Measurements from ENCODE around the gene AIG1. TPM values are rescaled to one million over a fixed set of nuclear protein-coding genes. Genes with fewer than 3 reads are reported as not detected.
"Not testable (repeated sequence)": the region's sequence is repeated elsewhere in the genome, so short reads cannot be mapped to it uniquely, and the experiment has no call there.

The AIG1 gene
- total RNA-seq, 1 donor from 2014 or later = 60.6 TPM

- TF ChIP-seq CTCF (IDR thresholded peaks at IDR 0.05; ENCODE audit: insufficient read depth, low read length, severe bottlenecking) = no peak
- DNase-seq (ENCODE audit: low read depth) (peak; percentile 72), FAIRE-seq (no peak)
- Histone ChIP-seq H3K36me3 (ENCODE audit: control insufficient read depth, insufficient read depth, low read length) (no peaks in the 10 kb centered on the region), H3K4me3 (ENCODE audit: low read depth, low read length) (no peak overlapping the region), H3K27me3 (ENCODE audit: control insufficient read depth, insufficient read depth, low read length) (no peaks in the 10 kb centered on the region)
These were observed 273.2 kb downstream of the AIG1 start for GRCh38 chr6:143333749-143334520.

- Histone ChIP-seq H3K4me3 (ENCODE audit: low read depth, low read length) (no peak overlapping the region), H3K36me3 (ENCODE audit: control insufficient read depth, insufficient read depth, low read length) (no peaks in the 10 kb centered on the region), H3K27me3 (ENCODE audit: control insufficient read depth, insufficient read depth, low read length) (no peaks in the 10 kb centered on the region)
- TF ChIP-seq CTCF (IDR thresholded peaks at IDR 0.05; ENCODE audit: insufficient read depth, low read length, severe bottlenecking) = no peak
- DNase-seq (ENCODE audit: low read depth) = peak; percentile 90
- FAIRE-seq = no peak
These were observed 275.2 kb downstream of the AIG1 start for GRCh38 chr6:143335865-143336264.

GRCh38 chr6:143336446-143337152 is 275.9 kb downstream of the AIG1 start:
- no peak for TF ChIP-seq CTCF (IDR thresholded peaks at IDR 0.05; ENCODE audit: insufficient read depth, low read length, severe bottlenecking)
- Histone ChIP-seq H3K4me3 (ENCODE audit: low read depth, low read length) (no peak overlapping the region), H3K27me3 (ENCODE audit: control insufficient read depth, insufficient read depth, low read length) (no peaks in the 10 kb centered on the region), H3K36me3 (ENCODE audit: control insufficient read depth, insufficient read depth, low read length) (no peaks in the 10 kb centered on the region)
- DNase-seq (ENCODE audit: low read depth) = peak; percentile 82
- FAIRE-seq = no peak

GRCh38 chr6:143337201-143337949 is 276.7 kb downstream of the AIG1 start:
- Histone ChIP-seq H3K27me3 (ENCODE audit: control insufficient read depth, insufficient read depth, low read length) (no peaks in the 10 kb centered on the region), H3K36me3 (ENCODE audit: control insufficient read depth, insufficient read depth, low read length) (no peaks in the 10 kb centered on the region), H3K4me3 (ENCODE audit: low read depth, low read length) (no peak overlapping the region)
- FAIRE-seq (no peak), DNase-seq (ENCODE audit: low read depth) (peak; percentile 40)
- peak; percentile 52 for TF ChIP-seq CTCF (IDR thresholded peaks at IDR 0.05; ENCODE audit: insufficient read depth, low read length, severe bottlenecking)

GRCh38 chr6:143339223-143339622 is 278.5 kb downstream of the AIG1 start:
- H3K36me3 ChIP-seq (ENCODE audit: control insufficient read depth, insufficient read depth, low read length) = no peaks in the 10 kb centered on the region
- no peak overlapping the region for H3K4me3 ChIP-seq (ENCODE audit: low read depth, low read length)
- no peaks in the 10 kb centered on the region for H3K27me3 ChIP-seq (ENCODE audit: control insufficient read depth, insufficient read depth, low read length)
- DNase-seq (ENCODE audit: low read depth) = peak; percentile 94
- no peak for FAIRE-seq
- no peak for TF ChIP-seq CTCF (IDR thresholded peaks at IDR 0.05; ENCODE audit: insufficient read depth, low read length, severe bottlenecking)

- not testable (repeated sequence) for H3K36me3 ChIP-seq (ENCODE audit: control insufficient read depth, insufficient read depth, low read length); FAIRE-seq; DNase-seq (ENCODE audit: low read depth); H3K4me3 ChIP-seq (ENCODE audit: low read depth, low read length); H3K27me3 ChIP-seq (ENCODE audit: control insufficient read depth, insufficient read depth, low read length)
These were observed 284.8 kb downstream of the AIG1 start for GRCh38 chr6:143345477-143345876.

All from bronchial epithelial cell (primary cell).